ENCODE measurements around the gene SPIN2B.

- TF ChIP-seq CTCF (IDR thresholded peaks at IDR 0.05) (no peak), EZH2 (IDR thresholded peaks at IDR 0.05) (no peak), EZH2phosphoT487 (IDR thresholded peaks at IDR 0.05) (no peak)
Observed at GRCh38 chrX:57155171-57155570, 33.8 kb upstream of the SPIN2B start.
